Ureter (tissue), 1 donor: ENCODE results near the gene PNPLA2. TPM values are rescaled to one million over a fixed set of nuclear protein-coding genes. Genes with fewer than 3 reads are reported as not detected.

Experiments
- DNase-seq: peaks from one replicate; pipeline ENCODE4 v3.0.0-alpha.2; 2020; ENCODE audit warnings: low spot score
- total RNA-seq: library from RNA; stranded (reverse); gene quantifications from one replicate; pipeline ENCODE4 v1.2.4, GENCODE V29; 2023
- donor health status: DM: yes; HTN: yes; CAD: no.

PNPLA2 gene
- total RNA-seq, 1 donor from 2014 or later: 118 TPM

- peak; percentile 90 for DNase-seq
These were observed 25.3 kb downstream of the PNPLA2 start for GRCh38 chr11:843818-844692.

- DNase-seq: peak; percentile 93
These were observed 26.3 kb downstream of the PNPLA2 start for GRCh38 chr11:844693-845644.

- no peak for DNase-seq
These were observed 27.3 kb downstream of the PNPLA2 start for GRCh38 chr11:845872-846495.

GRCh38 chr11:846496-847098 is 27.9 kb downstream of the PNPLA2 start:
- no peak for DNase-seq

GRCh38 chr11:847876-848275 is 29.2 kb downstream of the PNPLA2 start:
- DNase-seq: no peak

GRCh38 chr11:848380-848931 is 29.7 kb downstream of the PNPLA2 start:
- no peak for DNase-seq

- no peak for DNase-seq
These were observed 30.6 kb downstream of the PNPLA2 start for GRCh38 chr11:849104-849824.

- DNase-seq: no peak
These were observed 31.4 kb downstream of the PNPLA2 start for GRCh38 chr11:849951-850774.

- DNase-seq: no peak
These were observed 32.4 kb downstream of the PNPLA2 start for GRCh38 chr11:850775-851763.

GRCh38 chr11:852762-853161 is 34.0 kb downstream of the PNPLA2 start:
- no peak for DNase-seq

- DNase-seq: no peak
These were observed 35.2 kb downstream of the PNPLA2 start for GRCh38 chr11:853682-854448.

GRCh38 chr11:854601-855329 is 36.1 kb downstream of the PNPLA2 start:
- no peak for DNase-seq

- no peak for DNase-seq
These were observed 36.6 kb downstream of the PNPLA2 start for GRCh38 chr11:855330-855674.

- DNase-seq: no peak
These were observed 37.1 kb downstream of the PNPLA2 start for GRCh38 chr11:855796-856195.

- no peak for DNase-seq
These were observed 37.7 kb downstream of the PNPLA2 start for GRCh38 chr11:856397-856796.

- no peak for DNase-seq
These were observed 39.5 kb downstream of the PNPLA2 start for GRCh38 chr11:858053-858761.
